Gastrocnemius medialis (tissue), 4 donors: Measurements from ENCODE around the gene MRPL20.

Experiments
- CTCF ChIP-seq, 5 experiments: fragments of 450-650 bp in 3 of 5; fragments of 200-600 bp in 2 of 5; sonication (generic) in 2 of 5; IDR thresholded peaks in 4 of 5; conservative IDR thresholded peaks in 1 of 5; 1 replicate in 4 of 5; 2 replicates in 1 of 5; pipeline ENCODE4 v1.5.1; 2016 to 2019; ENCODE audit warnings: antibody characterized with exemption in 5 of 5, mild to moderate bottlenecking in 3 of 5, moderate library complexity in 3 of 5
- POLR2A ChIP-seq, 2 donors: fragments of 450-650 bp; IDR thresholded peaks; one replicate each; pipeline ENCODE4 v1.6.1; 2017; ENCODE audit warnings: antibody characterized with exemption in 2 of 2, mild to moderate bottlenecking in 2 of 2, moderate library complexity in 2 of 2

- no peak for TF ChIP-seq CTCF (IDR thresholded peaks at IDR 0.05 in 4 of 5, conservative IDR thresholded peaks at IDR 0.05 in 1 of 5)
- no peak for TF ChIP-seq POLR2A (IDR thresholded peaks at IDR 0.05)
Measured at GRCh38 chr1:1394116-1394515, 13.0 kb downstream of the MRPL20 start.
